Measurements from ENCODE around the gene BRIX1.
"Not testable (repeated sequence)": the region's sequence is repeated elsewhere in the genome, so short reads cannot be mapped to it uniquely, and the experiment has no call there.

Gene BRIX1

DNA sequence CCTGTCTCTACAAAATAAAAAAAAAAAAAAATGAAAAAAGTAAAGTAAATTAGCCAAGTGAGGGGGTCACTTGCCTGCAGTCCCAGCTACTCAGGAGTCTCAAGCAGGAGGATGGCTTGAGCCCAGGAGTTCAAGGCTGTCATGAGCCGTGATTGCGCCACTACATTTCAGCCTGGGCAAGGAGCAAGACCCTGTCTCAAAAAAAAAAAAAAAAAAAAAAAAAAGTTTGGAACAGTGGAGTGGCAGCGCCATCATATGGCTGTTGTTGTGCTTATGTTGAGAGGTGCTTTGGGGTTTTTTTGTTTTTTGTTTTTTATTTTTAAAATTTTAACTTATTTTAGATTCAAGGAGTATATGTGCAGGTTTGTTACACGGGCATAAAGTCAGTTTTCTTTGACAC lies 3.6 kb downstream of the BRIX1 start:
- TF ChIP-seq, protein P1, sequence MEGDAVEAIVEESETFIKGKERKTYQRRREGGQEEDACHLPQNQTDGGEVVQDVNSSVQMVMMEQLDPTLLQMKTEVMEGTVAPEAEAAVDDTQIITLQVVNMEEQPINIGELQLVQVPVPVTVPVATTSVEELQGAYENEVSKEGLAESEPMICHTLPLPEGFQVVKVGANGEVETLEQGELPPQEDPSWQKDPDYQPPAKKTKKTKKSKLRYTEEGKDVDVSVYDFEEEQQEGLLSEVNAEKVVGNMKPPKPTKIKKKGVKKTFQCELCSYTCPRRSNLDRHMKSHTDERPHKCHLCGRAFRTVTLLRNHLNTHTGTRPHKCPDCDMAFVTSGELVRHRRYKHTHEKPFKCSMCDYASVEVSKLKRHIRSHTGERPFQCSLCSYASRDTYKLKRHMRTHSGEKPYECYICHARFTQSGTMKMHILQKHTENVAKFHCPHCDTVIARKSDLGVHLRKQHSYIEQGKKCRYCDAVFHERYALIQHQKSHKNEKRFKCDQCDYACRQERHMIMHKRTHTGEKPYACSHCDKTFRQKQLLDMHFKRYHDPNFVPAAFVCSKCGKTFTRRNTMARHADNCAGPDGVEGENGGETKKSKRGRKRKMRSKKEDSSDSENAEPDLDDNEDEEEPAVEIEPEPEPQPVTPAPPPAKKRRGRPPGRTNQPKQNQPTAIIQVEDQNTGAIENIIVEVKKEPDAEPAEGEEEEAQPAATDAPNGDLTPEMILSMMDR (IDR thresholded peaks at IDR 0.05; ENCODE audit: low read depth, low read length, missing control alignments) = no peak
- no peak overlapping the region for H3K4me3 ChIP-seq (ENCODE audit: low read depth, low read length)
- DNase-seq (ENCODE audit: low read depth) = no peak
- in situ Hi-C loops (cut with HindIII; ENCODE audit: low sequenced_read_pairs) = no loop called here

DNA sequence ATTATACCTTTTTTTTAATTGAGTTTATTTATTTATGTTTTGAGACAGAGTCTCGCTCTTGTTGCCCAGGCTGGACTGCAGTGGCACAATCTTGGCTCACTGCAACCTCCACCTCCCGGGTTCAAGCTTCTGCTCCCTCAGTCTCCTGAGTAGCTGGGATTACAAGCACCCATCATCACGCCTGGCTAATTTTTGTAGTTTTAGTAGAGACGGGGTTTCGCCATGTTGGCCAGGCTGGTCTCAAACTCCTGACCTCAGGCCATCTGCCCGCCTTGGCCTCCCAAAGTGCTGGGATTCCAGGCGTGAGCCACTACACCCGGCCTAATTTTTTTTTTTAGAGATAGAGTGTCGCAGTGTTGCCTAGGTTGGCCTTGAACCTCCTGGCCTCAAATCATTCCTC lies 7.7 kb downstream of the BRIX1 start:
- DNase-seq (ENCODE audit: low read depth); in situ Hi-C loops (cut with HindIII; ENCODE audit: low sequenced_read_pairs); H3K4me3 ChIP-seq (ENCODE audit: low read depth, low read length): not testable (repeated sequence)

DNA sequence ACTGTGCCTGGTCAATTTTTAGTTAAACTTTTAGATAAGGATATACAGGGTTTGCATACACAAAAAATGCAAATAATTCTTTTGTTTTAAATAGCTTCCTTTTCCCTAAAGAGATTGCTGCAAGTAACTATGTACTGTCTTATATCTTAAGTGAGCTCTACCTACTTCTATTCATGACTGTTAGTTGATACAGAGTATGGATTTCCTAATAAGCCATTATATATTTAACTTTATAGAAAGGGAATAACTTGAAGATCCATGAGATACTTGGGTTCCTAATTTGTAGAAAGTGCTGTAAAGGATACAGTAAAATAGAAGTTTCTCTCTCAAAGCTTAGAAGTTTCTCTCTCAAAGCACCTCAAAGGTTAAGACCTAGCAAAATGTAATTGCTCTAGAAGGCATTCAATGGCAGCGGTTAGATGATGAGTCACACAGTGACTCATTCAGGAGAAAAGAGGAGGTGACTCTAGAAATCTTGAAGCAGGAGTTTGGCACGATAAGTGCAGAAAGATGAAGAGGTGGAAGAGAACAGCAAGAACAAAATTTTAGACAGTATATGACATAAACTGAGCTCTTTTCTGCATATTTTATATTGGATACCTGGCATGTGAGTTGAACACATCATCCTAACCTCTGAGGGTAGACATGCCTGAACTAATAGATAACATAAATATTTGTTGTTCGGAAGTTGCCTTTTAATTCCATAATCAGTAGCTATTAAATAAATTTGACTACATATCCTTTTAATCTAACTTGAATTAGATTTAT lies 8.4 kb downstream of the BRIX1 start:
- TF ChIP-seq, protein P1 (IDR thresholded peaks at IDR 0.05; ENCODE audit: low read depth, low read length, missing control alignments) = no peak
- in situ Hi-C loops (cut with HindIII; ENCODE audit: low sequenced_read_pairs) = no loop called here
- DNase-seq (ENCODE audit: low read depth) = peak; percentile 80
- H3K4me3 ChIP-seq (ENCODE audit: low read depth, low read length) = no peak overlapping the region

DNA sequence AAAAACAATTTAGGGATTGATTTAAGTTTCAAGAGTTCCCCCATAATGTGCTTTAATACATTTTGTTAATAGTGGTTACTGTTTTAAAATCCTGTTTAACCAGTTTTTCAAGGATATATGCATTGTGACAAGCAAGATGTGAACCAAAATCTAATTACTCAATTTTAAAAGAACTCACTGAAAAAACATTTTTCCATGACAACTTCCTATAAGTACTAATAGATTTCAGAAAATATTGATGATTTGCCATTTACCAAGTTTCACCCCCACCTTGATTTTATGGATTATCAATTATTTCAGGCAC lies 8.9 kb downstream of the BRIX1 start:
- H3K4me3 ChIP-seq (ENCODE audit: low read depth, low read length) = no peak overlapping the region
- TF ChIP-seq, protein P1 (IDR thresholded peaks at IDR 0.05; ENCODE audit: low read depth, low read length, missing control alignments) = no peak
- no peak for DNase-seq (ENCODE audit: low read depth)
- in situ Hi-C loops (cut with HindIII; ENCODE audit: low sequenced_read_pairs) = no loop called here

DNA sequence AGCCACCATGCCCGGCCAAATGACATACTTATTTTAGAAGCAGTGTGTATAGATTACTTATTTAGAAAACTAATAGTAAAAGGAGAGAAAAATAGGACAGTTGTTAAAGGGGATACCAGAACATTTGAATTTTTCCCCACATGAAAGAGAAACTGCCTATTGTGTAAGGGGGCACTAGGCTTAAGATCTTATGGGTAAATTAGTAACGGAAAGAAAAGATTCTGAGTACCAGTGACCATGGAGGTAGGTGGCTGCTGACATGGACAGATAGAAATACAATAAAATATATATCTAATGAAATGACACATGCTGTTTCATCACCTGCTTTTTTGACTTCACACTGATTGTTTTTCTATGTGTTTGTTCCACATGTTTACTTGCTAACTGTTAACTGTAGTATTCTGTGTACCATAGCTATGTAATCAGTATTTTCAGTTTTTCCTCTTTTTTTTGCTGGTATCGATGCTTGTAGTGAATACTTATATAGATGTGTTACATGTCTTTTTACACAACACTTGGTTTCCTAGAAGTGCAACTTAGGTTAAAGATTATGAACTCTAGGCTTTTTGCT lies 10.9 kb downstream of the BRIX1 start:
- no peak overlapping the region for H3K4me3 ChIP-seq (ENCODE audit: low read depth, low read length)
- TF ChIP-seq, protein P1 (IDR thresholded peaks at IDR 0.05; ENCODE audit: low read depth, low read length, missing control alignments) = no peak
- DNase-seq (ENCODE audit: low read depth) = no peak
- in situ Hi-C loops (cut with HindIII; ENCODE audit: low sequenced_read_pairs) = no loop called here

DNA sequence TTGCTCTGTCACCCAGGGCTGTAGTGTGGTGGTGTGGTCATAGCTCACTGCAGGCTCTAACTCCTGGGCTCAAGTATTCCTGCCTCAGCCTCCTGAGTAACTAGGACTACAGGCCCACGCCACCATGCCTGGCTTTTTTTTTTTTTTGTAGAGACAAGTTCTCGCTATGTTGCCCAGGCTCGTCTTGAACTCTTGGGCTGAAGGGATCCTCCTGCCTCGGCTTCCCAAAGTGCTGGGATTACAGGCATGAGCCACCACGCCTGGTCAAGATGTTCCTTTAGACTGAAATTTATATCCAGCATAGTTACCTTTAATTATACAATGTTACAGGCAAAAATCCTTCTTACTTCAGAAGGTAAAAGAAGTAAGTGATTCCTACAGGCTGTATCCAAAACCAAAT lies 12.3 kb downstream of the BRIX1 start:
- in situ Hi-C loops (cut with HindIII; ENCODE audit: low sequenced_read_pairs) = no loop called here
- DNase-seq (ENCODE audit: low read depth) = no peak
- TF ChIP-seq, protein P1 (IDR thresholded peaks at IDR 0.05; ENCODE audit: low read depth, low read length, missing control alignments) = no peak
- no peak overlapping the region for H3K4me3 ChIP-seq (ENCODE audit: low read depth, low read length)

DNA sequence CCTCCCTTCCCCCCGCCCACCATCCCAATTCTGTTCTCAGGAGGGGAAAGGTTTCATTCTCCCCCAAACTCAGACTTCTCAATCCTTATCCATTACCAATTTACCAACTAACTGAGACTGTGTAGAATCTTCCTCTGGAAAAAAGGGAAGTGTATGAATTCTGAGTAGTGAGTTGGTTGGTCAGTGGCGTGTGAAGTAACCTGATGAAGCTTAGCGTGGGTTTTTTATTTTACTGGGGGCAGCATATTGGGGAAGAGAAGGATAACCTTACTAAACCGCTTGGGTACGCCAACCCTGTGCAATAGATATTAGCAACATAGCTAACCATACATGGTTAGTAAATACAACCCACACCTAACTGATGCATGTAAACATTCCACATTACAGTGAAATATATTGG lies 12.8 kb downstream of the BRIX1 start:
- TF ChIP-seq, protein P1 (IDR thresholded peaks at IDR 0.05; ENCODE audit: low read depth, low read length, missing control alignments) = no peak
- no peak for DNase-seq (ENCODE audit: low read depth)
- H3K4me3 ChIP-seq (ENCODE audit: low read depth, low read length) = no peak overlapping the region
- in situ Hi-C loops (cut with HindIII; ENCODE audit: low sequenced_read_pairs) = no loop called here
